Ovary (tissue), 3 donors: Measurements from ENCODE around the gene SPIN1.

Experiments used
- CTCF ChIP-seq, 3 donors: fragments of 450-650 bp in 2 of 3; fragments of 200-600 bp in 1 of 3; IDR thresholded peaks; one replicate each; pipeline versions ENCODE4 v1.5.1 to v1.8.0; 2016 to 2022; ENCODE audit warnings: antibody characterized with exemption in 3 of 3, mild to moderate bottlenecking in 1 of 3
- EP300 ChIP-seq: sonication (generic); formaldehyde crosslinking; IDR thresholded peaks from one replicate; pipeline ENCODE4 v1.6.1; 2017; ENCODE audit warnings: antibody characterized with exemption
- POLR2A ChIP-seq: fragments of 450-650 bp; IDR thresholded peaks from one replicate; pipeline ENCODE4 v1.6.1; 2017; ENCODE audit warnings: antibody characterized with exemption, mild to moderate bottlenecking, moderate library complexity
- donor health status: DM: no; HTN: no; CAD: no.

GRCh38 chr9:88476491-88477271 is 88.4 kb downstream of the SPIN1 start:
- TF ChIP-seq POLR2A: no peak
- TF ChIP-seq EP300: no peak
- TF ChIP-seq CTCF (IDR thresholded peaks at IDR 0.05): no peak
